ENCODE results near the gene TBC1D22A. TPM values are rescaled to one million over a fixed set of nuclear protein-coding genes. Genes with fewer than 3 reads are reported as not detected.

TBC1D22A gene
- total and polyA plus RNA-seq, 2 donors, result 11.8 to 25.7 TPM

- DNase-seq (ENCODE audit: low read depth in 6 of 9, low spot score in 9 of 9), result no peak
- Histone ChIP-seq H3K9me3 (ENCODE audit: control insufficient read depth in 2 of 2, insufficient read depth in 1 of 2, low read length in 1 of 2) (no peaks in the 10 kb centered on the region), H3K27ac (ENCODE audit: low read depth in 1 of 2, low read length in 1 of 2) (no peak overlapping the region), H3K4me1 (ENCODE audit: control insufficient read depth in 2 of 2, insufficient read depth in 2 of 2, low read length in 2 of 2) (peaks cover 0 to 11% of the 10 kb centered on the region in 2 donors), H3K36me3 (ENCODE audit: control insufficient read depth in 2 of 2, insufficient read depth in 2 of 2, low read length in 1 of 2) (peaks cover 3 to 12% of the 10 kb centered on the region in 2 donors), H3K27me3 (ENCODE audit: control insufficient read depth in 2 of 2, insufficient read depth in 1 of 2, low read length in 1 of 2) (no peaks in the 10 kb centered on the region), H3K4me3 (ENCODE audit: low read length in 2 of 2) (no peak overlapping the region)
- 98% methylated on average over 10 of the region's 10 CpGs for WGBS
Measured at GRCh38 chr22:46931881-46932280, 169.4 kb downstream of the TBC1D22A start.

DNA sequence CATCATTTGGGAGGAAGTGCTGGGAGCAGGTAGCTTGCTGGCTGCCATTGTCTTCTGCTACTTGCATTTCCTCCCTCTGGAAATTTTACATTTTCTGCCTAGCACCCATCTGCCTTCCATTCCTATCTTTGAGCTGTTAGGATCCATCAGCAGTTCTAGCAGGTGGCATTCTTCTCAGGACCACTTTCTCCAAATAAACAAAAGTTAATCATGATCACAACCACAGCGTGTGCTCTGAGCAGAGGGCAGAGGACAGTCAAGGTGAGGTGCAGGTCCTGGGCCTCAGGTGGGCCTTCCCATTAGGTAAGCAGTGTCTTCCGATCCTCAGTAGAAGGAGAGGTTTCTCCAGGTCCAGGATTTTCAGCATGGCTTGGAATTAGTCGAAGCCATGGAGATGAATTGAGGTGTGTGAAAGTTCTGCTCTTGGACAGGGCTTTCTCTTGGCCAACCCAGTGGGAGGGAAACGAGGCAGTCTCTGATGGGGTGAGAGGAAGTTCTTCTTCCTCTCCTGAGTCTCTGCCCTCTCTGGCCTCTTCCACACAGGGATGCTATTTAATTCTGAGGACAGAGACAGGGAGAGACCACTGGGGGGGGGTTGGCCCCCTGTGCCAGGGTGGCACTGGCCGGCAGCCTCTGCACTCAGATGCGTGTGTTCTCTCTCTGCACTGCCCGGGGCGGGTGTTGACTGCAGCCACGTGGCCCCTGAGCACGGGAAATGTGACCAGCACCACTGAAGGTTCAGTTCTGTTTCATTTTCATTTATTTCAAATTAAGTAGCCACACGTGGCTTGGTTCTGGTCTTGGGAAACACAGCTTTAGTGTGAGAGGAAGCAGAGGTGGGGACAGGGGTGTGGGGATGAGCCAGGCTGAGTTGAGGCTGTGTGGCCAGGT lies 170.8 kb downstream of the TBC1D22A start:
- no peak for DNase-seq (ENCODE audit: low read depth in 6 of 9, low spot score in 9 of 9)
- Histone ChIP-seq H3K36me3 (ENCODE audit: control insufficient read depth in 2 of 2, insufficient read depth in 2 of 2, low read length in 1 of 2) (peaks cover 3 to 12% of the 10 kb centered on the region in 2 donors), H3K4me3 (ENCODE audit: low read length in 2 of 2) (no peak overlapping the region), H3K9me3 (ENCODE audit: control insufficient read depth in 2 of 2, insufficient read depth in 1 of 2, low read length in 1 of 2) (no peaks in the 10 kb centered on the region), H3K27me3 (ENCODE audit: control insufficient read depth in 2 of 2, insufficient read depth in 1 of 2, low read length in 1 of 2) (no peaks in the 10 kb centered on the region), H3K4me1 (ENCODE audit: control insufficient read depth in 2 of 2, insufficient read depth in 2 of 2, low read length in 2 of 2) (peaks cover 0 to 11% of the 10 kb centered on the region in 2 donors), H3K27ac (ENCODE audit: low read depth in 1 of 2, low read length in 1 of 2) (no peak overlapping the region)
- WGBS, result 97% methylated on average over 11 of the region's 11 CpGs

DNA sequence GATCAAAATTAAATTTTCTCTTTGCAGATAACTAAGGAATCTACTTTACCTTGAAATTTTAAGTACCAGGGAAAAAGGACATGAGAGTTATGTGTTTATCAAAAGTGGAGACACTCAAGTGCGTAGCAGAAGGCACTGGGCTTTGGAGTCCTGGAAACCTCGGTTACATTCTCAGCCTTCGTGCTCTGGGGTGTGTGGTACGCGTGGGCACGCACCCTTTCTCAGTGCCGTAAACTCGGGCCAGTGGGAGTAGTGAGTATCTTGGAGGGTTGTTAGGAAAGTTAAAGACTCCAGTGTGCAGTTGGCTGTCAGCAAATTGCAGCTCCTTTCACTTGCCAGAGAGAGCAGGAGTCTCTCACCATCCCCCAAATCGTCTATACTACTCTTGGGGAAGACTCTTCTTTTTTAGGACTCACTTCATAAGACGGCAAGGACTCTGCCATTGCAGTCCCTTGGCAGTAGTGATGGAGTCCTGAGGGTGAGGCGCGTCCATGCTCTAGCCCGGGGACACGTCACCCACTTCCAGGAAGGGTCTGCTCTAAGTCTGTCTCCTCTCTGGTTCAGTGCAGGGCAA lies 171.8 kb downstream of the TBC1D22A start:
- H3K36me3 ChIP-seq (ENCODE audit: control insufficient read depth in 2 of 2, insufficient read depth in 2 of 2, low read length in 1 of 2), result peaks cover 3 to 12% of the 10 kb centered on the region in 2 donors
- H3K9me3 ChIP-seq (ENCODE audit: control insufficient read depth in 2 of 2, insufficient read depth in 1 of 2, low read length in 1 of 2), result no peaks in the 10 kb centered on the region
- H3K27me3 ChIP-seq (ENCODE audit: control insufficient read depth in 2 of 2, insufficient read depth in 1 of 2, low read length in 1 of 2), result no peaks in the 10 kb centered on the region

GRCh38 chr22:46934746-46935491 lies 172.5 kb downstream of the TBC1D22A start:
- Histone ChIP-seq H3K4me1 (ENCODE audit: control insufficient read depth in 2 of 2, insufficient read depth in 2 of 2, low read length in 2 of 2) (peaks cover 0 to 11% of the 10 kb centered on the region in 2 donors), H3K9me3 (ENCODE audit: control insufficient read depth in 2 of 2, insufficient read depth in 1 of 2, low read length in 1 of 2) (no peaks in the 10 kb centered on the region), H3K27ac (ENCODE audit: low read depth in 1 of 2, low read length in 1 of 2) (peak overlapping the region; percentile 46 to 59), H3K27me3 (ENCODE audit: control insufficient read depth in 2 of 2, insufficient read depth in 1 of 2, low read length in 1 of 2) (no peaks in the 10 kb centered on the region), H3K4me3 (ENCODE audit: low read length in 2 of 2) (no peak overlapping the region), H3K36me3 (ENCODE audit: control insufficient read depth in 2 of 2, insufficient read depth in 2 of 2, low read length in 1 of 2) (peaks cover 3 to 12% of the 10 kb centered on the region in 2 donors)
- 94% methylated on average over 14 of the region's 14 CpGs for WGBS
- DNase-seq (ENCODE audit: low read depth in 6 of 9, low spot score in 9 of 9), result no peak

More for the DNA sequence above, 171.8 kb downstream of the TBC1D22A start:
- Histone ChIP-seq H3K27ac (ENCODE audit: low read depth in 1 of 2, low read length in 1 of 2) (peak overlapping the region in 1 of 2 donors; percentile 46), H3K4me3 (ENCODE audit: low read length in 2 of 2) (no peak overlapping the region), H3K4me1 (ENCODE audit: control insufficient read depth in 2 of 2, insufficient read depth in 2 of 2, low read length in 2 of 2) (peaks cover 0 to 11% of the 10 kb centered on the region in 2 donors)
- WGBS, result 98% methylated on average over 14 of the region's 14 CpGs
- no peak for DNase-seq (ENCODE audit: low read depth in 6 of 9, low spot score in 9 of 9)

- H3K36me3 ChIP-seq (ENCODE audit: control insufficient read depth in 2 of 2, insufficient read depth in 2 of 2, low read length in 1 of 2), result peaks cover 3 to 12% of the 10 kb centered on the region in 2 donors
- H3K9me3 ChIP-seq (ENCODE audit: control insufficient read depth in 2 of 2, insufficient read depth in 1 of 2, low read length in 1 of 2), result no peaks in the 10 kb centered on the region
- H3K4me1 ChIP-seq (ENCODE audit: control insufficient read depth in 2 of 2, insufficient read depth in 2 of 2, low read length in 2 of 2), result peaks cover 0 to 11% of the 10 kb centered on the region in 2 donors
- WGBS, result 93% methylated on average over 24 of the region's 24 CpGs
- peak overlapping the region; percentile 26 to 77 for H3K27ac ChIP-seq (ENCODE audit: low read depth in 1 of 2, low read length in 1 of 2)
- DNase-seq (ENCODE audit: low read depth in 6 of 9, low spot score in 9 of 9), result no peak
- no peak overlapping the region for H3K4me3 ChIP-seq (ENCODE audit: low read length in 2 of 2)
- no peaks in the 10 kb centered on the region for H3K27me3 ChIP-seq (ENCODE audit: control insufficient read depth in 2 of 2, insufficient read depth in 1 of 2, low read length in 1 of 2)
Measured at GRCh38 chr22:46935506-46936377, 173.3 kb downstream of the TBC1D22A start.

- Histone ChIP-seq H3K36me3 (ENCODE audit: control insufficient read depth in 2 of 2, insufficient read depth in 2 of 2, low read length in 1 of 2) (peaks cover 3 to 12% of the 10 kb centered on the region in 2 donors), H3K27me3 (ENCODE audit: control insufficient read depth in 2 of 2, insufficient read depth in 1 of 2, low read length in 1 of 2) (no peaks in the 10 kb centered on the region), H3K4me3 (ENCODE audit: low read length in 2 of 2) (no peak overlapping the region), H3K27ac (ENCODE audit: low read depth in 1 of 2, low read length in 1 of 2) (peak overlapping the region; percentile 26 to 77), H3K9me3 (ENCODE audit: control insufficient read depth in 2 of 2, insufficient read depth in 1 of 2, low read length in 1 of 2) (no peaks in the 10 kb centered on the region), H3K4me1 (ENCODE audit: control insufficient read depth in 2 of 2, insufficient read depth in 2 of 2, low read length in 2 of 2) (peaks cover 0 to 11% of the 10 kb centered on the region in 2 donors)
- no peak for DNase-seq (ENCODE audit: low read depth in 6 of 9, low spot score in 9 of 9)
- WGBS, result 93% methylated on average over 12 of the region's 12 CpGs
Measured at GRCh38 chr22:46936378-46936903, 174.0 kb downstream of the TBC1D22A start.

- DNase-seq (ENCODE audit: low read depth in 6 of 9, low spot score in 9 of 9), result no peak
- Histone ChIP-seq H3K27ac (ENCODE audit: low read depth in 1 of 2, low read length in 1 of 2) (no peak overlapping the region), H3K4me1 (ENCODE audit: control insufficient read depth in 2 of 2, insufficient read depth in 2 of 2, low read length in 2 of 2) (peaks cover 0 to 14% of the 10 kb centered on the region in 2 donors), H3K36me3 (ENCODE audit: control insufficient read depth in 2 of 2, insufficient read depth in 2 of 2, low read length in 1 of 2) (peaks cover 0 to 8% of the 10 kb centered on the region in 2 donors), H3K4me3 (ENCODE audit: low read length in 2 of 2) (no peak overlapping the region), H3K27me3 (ENCODE audit: control insufficient read depth in 2 of 2, insufficient read depth in 1 of 2, low read length in 1 of 2) (no peaks in the 10 kb centered on the region), H3K9me3 (ENCODE audit: control insufficient read depth in 2 of 2, insufficient read depth in 1 of 2, low read length in 1 of 2) (no peaks in the 10 kb centered on the region)
- WGBS, result 97% methylated on average over 8 of the region's 8 CpGs
Measured at GRCh38 chr22:46937185-46937584, 174.7 kb downstream of the TBC1D22A start.

- no peak for DNase-seq (ENCODE audit: low read depth in 6 of 9, low spot score in 9 of 9)
- Histone ChIP-seq H3K27ac (ENCODE audit: low read depth in 1 of 2, low read length in 1 of 2) (no peak overlapping the region), H3K27me3 (ENCODE audit: control insufficient read depth in 2 of 2, insufficient read depth in 1 of 2, low read length in 1 of 2) (no peaks in the 10 kb centered on the region), H3K4me1 (ENCODE audit: control insufficient read depth in 2 of 2, insufficient read depth in 2 of 2, low read length in 2 of 2) (peaks cover 0 to 21% of the 10 kb centered on the region in 2 donors), H3K36me3 (ENCODE audit: control insufficient read depth in 2 of 2, insufficient read depth in 2 of 2, low read length in 1 of 2) (peaks cover 0 to 8% of the 10 kb centered on the region in 2 donors), H3K4me3 (ENCODE audit: low read length in 2 of 2) (no peak overlapping the region), H3K9me3 (ENCODE audit: control insufficient read depth in 2 of 2, insufficient read depth in 1 of 2, low read length in 1 of 2) (no peaks in the 10 kb centered on the region)
- over 99% methylated on average over 7 of the region's 7 CpGs for WGBS
Measured at GRCh38 chr22:46937939-46938338, 175.5 kb downstream of the TBC1D22A start.
